K562 (cell line): Measurements from ENCODE around the gene RAMACL. TPM values are rescaled to one million over a fixed set of nuclear protein-coding genes. Genes with fewer than 3 reads are reported as not detected.

Experiments used
- ATAC-seq: fragments of 200-7000 bp; cut with Tn5 transposase; 3 replicates; pipeline ENCODE4 v1.9.1; 2020; ENCODE audit warnings: moderate library complexity
- BruUV-seq: library from RNA; stranded (reverse); fragments of 400-500 nt; replicated peaks from 2 replicates; lab custom pipeline; 2021; lab: Mats Ljungman, UMichigan
- CTCF ChIA-PET: fragments of 300-600 bp; formaldehyde crosslinking; extraction: SDS; loops from one replicate; lab custom pipeline; 2021; ENCODE audit warnings: low intra/inter-chr PET ratio; lab: Yijun Ruan, JAX
- POLR2A ChIA-PET: fragments of 300-600, 350-650 bp; sonication (Branson Sonifier 250); formaldehyde crosslinking; extraction: SDS; loops from one replicate; lab custom pipeline; 2021; ENCODE audit warnings: antibody characterized with exemption, inconsistent platforms; lab: Yijun Ruan, JAX
- DNase-seq, 4 experiments: peaks; one replicate each; pipeline versions ENCODE4 v3.0.0 to v3.0.0-alpha.2; 2011 to 2018; ENCODE audit warnings: low spot score in 3 of 4, mixed read lengths in 3 of 4; ENCODE audit errors: extremely low read depth in 1 of 4
- FAIRE-seq: peaks from 2 replicates; lab custom pipeline; 2011; peaks lifted over from hg19 to GRCh38; lab: Jason Lieb, UNC
- H2AFZ ChIP-seq: 2 replicates; pipeline ENCODE4 v1.6.0; 2011; ENCODE audit warnings: low read depth, low read length, control low read depth, inconsistent platforms
- H3K27ac ChIP-seq: fragments of 200-600 bp; 3 replicates; pipeline ENCODE4 v1.8.0; 2011; ENCODE audit warnings: low read depth, mild to moderate bottlenecking, control low read depth, inconsistent platforms, low read length, moderate library complexity, mixed read lengths; ENCODE audit errors: extremely low read depth
- H3K27me3 ChIP-seq, 2 experiments: fragments of 300-600 bp in 1 of 2; 2 replicates in 1 of 2; 3 replicates in 1 of 2; pipeline versions ENCODE4 v1.6.0 to v1.8.0; 2011; ENCODE audit warnings: inconsistent platforms in 2 of 2, low read length in 2 of 2, mild to moderate bottlenecking in 1 of 2, mixed read lengths in 1 of 2, moderate library complexity in 1 of 2; ENCODE audit not compliant: control insufficient read depth in 2 of 2, insufficient read depth in 2 of 2
- H3K36me3 ChIP-seq: fragments of 300-600 bp; 3 replicates; pipeline ENCODE4 v1.8.0; 2011; ENCODE audit warnings: mild to moderate bottlenecking, low read length, inconsistent platforms; ENCODE audit not compliant: control insufficient read depth, insufficient read depth
- H3K4me1 ChIP-seq, 2 experiments: fragments of 200-600 bp in 1 of 2; replicated peaks in 1 of 2; 2 replicates in 1 of 2; 3 replicates in 1 of 2; pipeline versions ENCODE4 v1.5.1 to v1.8.0; 2011; ENCODE audit warnings: inconsistent platforms in 2 of 2, low read length in 2 of 2, mild to moderate bottlenecking in 1 of 2, mixed read lengths in 1 of 2, moderate library complexity in 1 of 2; ENCODE audit not compliant: control insufficient read depth in 2 of 2, insufficient read depth in 2 of 2
- H3K4me2 ChIP-seq: 2 replicates; pipeline ENCODE4 v1.6.1; 2011; ENCODE audit warnings: low read length, control low read depth, inconsistent platforms, mixed read lengths; ENCODE audit not compliant: insufficient read depth
- H3K4me3 ChIP-seq: fragments of 200-600 bp; sonication (generic), shearing (Covaris generic); 2 replicates; pipeline ENCODE4 v1.5.1; 2016; ENCODE audit warnings: control low read depth, inconsistent platforms
- H3K79me2 ChIP-seq: fragments of 200-600 bp; 3 replicates; pipeline ENCODE4 v1.8.0; 2011; ENCODE audit warnings: low read length, inconsistent platforms; ENCODE audit not compliant: control insufficient read depth, insufficient read depth
- H3K9ac ChIP-seq, 2 experiments: 2 replicates each; pipeline versions ENCODE4 v1.6.0 to v1.6.1; 2011; ENCODE audit warnings: low read depth in 2 of 2, low read length in 2 of 2, control low read depth in 1 of 2, inconsistent platforms in 1 of 2, mild to moderate bottlenecking in 1 of 2, mixed read lengths in 1 of 2; ENCODE audit not compliant: insufficient read depth in 1 of 2
- H3K9me1 ChIP-seq: one replicate; pipeline ENCODE4 v1.6.0; 2011; ENCODE audit warnings: inconsistent platforms, mild to moderate bottlenecking, low read length, moderate library complexity; ENCODE audit not compliant: control insufficient read depth, insufficient read depth
- H3K9me3 ChIP-seq: replicated peaks from 2 replicates; pipeline ENCODE4 v1.5.1; 2011; ENCODE audit warnings: low read depth, low read length, inconsistent platforms; ENCODE audit not compliant: control insufficient read depth, insufficient read depth
- H4K20me1 ChIP-seq: replicated peaks from 2 replicates; pipeline ENCODE4 v1.6.1; 2011; ENCODE audit warnings: low read length, inconsistent platforms, mixed read lengths; ENCODE audit not compliant: control insufficient read depth, insufficient read depth
- CBX8 ChIP-seq: fragments of 200-600 bp; sonication (generic); IDR thresholded peaks from 2 replicates; pipeline ENCODE4 v1.6.1; 2012; ENCODE audit warnings: borderline replicate concordance, mixed run types, low read depth, mild to moderate bottlenecking, moderate library complexity, mixed read lengths, low read length, control low read depth, inconsistent platforms; ENCODE audit not compliant: poor library complexity, severe bottlenecking; ENCODE audit errors: extremely low read depth
- ELK3 ChIP-seq: fragments of 450-650 bp; formaldehyde crosslinking; IDR thresholded peaks from 2 replicates; pipeline ENCODE4 v1.4.0; 2020; ENCODE audit warnings: mild to moderate bottlenecking
- GTF2F1 ChIP-seq: IDR thresholded peaks from 2 replicates; pipeline ENCODE4 v1.6.1; 2011; ENCODE audit warnings: low read depth, low read length, improper control_type of control experiment
- MTA2 ChIP-seq: fragments of 450-650 bp; IDR thresholded peaks from 2 replicates; pipeline ENCODE4 v1.6.1; 2016; ENCODE audit warnings: low read depth
- PCBP1 ChIP-seq: fragments of 200-400 bp; formaldehyde crosslinking; IDR thresholded peaks from 2 replicates; pipeline ENCODE4 v1.6.1; 2018; ENCODE audit warnings: mild to moderate bottlenecking, low read depth, low read length; ENCODE audit not compliant: poor library complexity, severe bottlenecking
- PCBP2 ChIP-seq: fragments of 200-400 bp; formaldehyde crosslinking; IDR thresholded peaks from 2 replicates; pipeline ENCODE4 v1.6.1; 2018; ENCODE audit warnings: low read length, low read depth, mild to moderate bottlenecking, moderate library complexity; ENCODE audit not compliant: poor library complexity, severe bottlenecking
- PHF21A ChIP-seq: fragments of 450-650 bp; IDR thresholded peaks from 2 replicates; pipeline ENCODE4 v1.6.1; 2017; ENCODE audit warnings: low read depth, borderline replicate concordance
- PHF8 ChIP-seq: fragments of 200-600 bp; sonication (generic); IDR thresholded peaks from 2 replicates; pipeline ENCODE4 v1.6.1; 2012; ENCODE audit warnings: mixed run types, mild to moderate bottlenecking, inconsistent platforms, low read length, moderate library complexity, borderline replicate concordance
- PML ChIP-seq: IDR thresholded peaks from 2 replicates; pipeline ENCODE4 v1.6.1; 2012; ENCODE audit warnings: low read length, inconsistent platforms
- PREB ChIP-seq: sonication (generic); formaldehyde crosslinking; IDR thresholded peaks from 2 replicates; pipeline ENCODE4 v1.8.1; 2023; ENCODE audit warnings: mild to moderate bottlenecking, missing genetic modification reagents
- SAP30 ChIP-seq: fragments of 200-600 bp; sonication (generic); IDR thresholded peaks from 2 replicates; pipeline ENCODE4 v1.6.1; 2012; ENCODE audit warnings: borderline replicate concordance, low read depth, mild to moderate bottlenecking, moderate library complexity, low read length, control low read depth, inconsistent platforms; ENCODE audit not compliant: insufficient read depth, poor library complexity, severe bottlenecking
- SIRT6 ChIP-seq: IDR thresholded peaks from one replicate; pipeline ENCODE4 v1.6.1; 2012; ENCODE audit warnings: low read depth, mild to moderate bottlenecking, control low read depth, inconsistent platforms, low read length, moderate library complexity
- TCF3 ChIP-seq: sonication (generic); formaldehyde crosslinking; IDR thresholded peaks from 2 replicates; pipeline ENCODE4 v1.4.0; 2020; ENCODE audit warnings: mild to moderate bottlenecking, missing genetic modification reagents
- TFE3 ChIP-seq: fragments of 450-650 bp; formaldehyde crosslinking; IDR thresholded peaks from 2 replicates; pipeline ENCODE4 v1.4.0; 2020; ENCODE audit warnings: mild to moderate bottlenecking, mixed read lengths
- USF2 ChIP-seq: sonication (generic); formaldehyde crosslinking; IDR thresholded peaks from 2 replicates; pipeline ENCODE4 v1.5.0; 2020; ENCODE audit warnings: missing genetic modification reagents
- WGBS: fragments of 100-300 bp; shearing (Covaris generic); methylation state at CpG from one replicate; pipeline ENCODE4 v1.1.6; 2016; ENCODE audit warnings: low coverage, mixed read lengths; ENCODE audit not compliant: insufficient coverage; ENCODE audit errors: missing lambda C conversion rate; 5-methylcytosine and 5-hydroxymethylcytosine counted together
- in situ Hi-C: fragments of 300-500 bp; cut with MboI; formaldehyde crosslinking; loops from 4 replicates; pipeline ENCODE4 v1.15.0; 2018; ENCODE audit warnings: inconsistent platforms, mixed read lengths
- intact Hi-C: fragments of 100-400 bp; cut with micrococcal nuclease; formaldehyde crosslinking; loops from 2 replicates; pipeline ENCODE4 v1.14.2; 2022
- polyA plus RNA-seq, 8 experiments: library from polyadenylated mRNA; depleted of rRNA in 4 of 8; stranded (reverse) in 5 of 8; unstranded in 3 of 8; fragments of >200 nt; fragmentation: Nextera tagmentation in 2 of 8; fragmentation: Illumina TruSeq in 1 of 8; extraction: Ambion mirVana in 2 of 8; extraction: Trizol in 1 of 8; gene quantifications; 2 replicates each; pipeline versions ENCODE4 v1.2.1 to v1.2.3, GENCODE V29; 2011 to 2014; ENCODE audit warnings: inconsistent platforms in 1 of 8, missing spikeins in 1 of 8
- total RNA-seq, 7 experiments: library from RNA; depleted of rRNA in 6 of 7; stranded (reverse); fragments of >200 nt in 6 of 7; fragmentation: Illumina TruSeq in 2 of 7; extraction: Trizol in 2 of 7; gene quantifications; 2 replicates each; pipeline versions ENCODE4 v1.2.1 to v1.2.3, GENCODE V29; 2011 to 2021; ENCODE audit warnings: low replicate concordance in 1 of 7

RAMACL gene
- total and polyA plus RNA-seq, 9 of the 15 experiments (the other 6 are each of a cell fraction or from before 2014, with no cell fraction given), result 0.11 to 1.7 (median 0.41) TPM; not detected in 1

GRCh38 chr6:166595061-166595780 is 8.7 kb upstream of the RAMACL start:
- Histone ChIP-seq H3K4me3 (no peak overlapping the region), H3K9me1 (no peaks in the 10 kb centered on the region), H3K79me2 (no peaks in the 10 kb centered on the region), H3K4me1 (no peaks in the 10 kb centered on the region), H3K9me3 (no peaks in the 10 kb centered on the region), H3K27me3 (peaks cover 15 to 40% of the 10 kb centered on the region in 2 experiments), H3K9ac (no peak overlapping the region), H3K27ac (no peak overlapping the region), H2AFZ (no peak overlapping the region), H3K36me3 (no peaks in the 10 kb centered on the region), H4K20me1 (peaks cover 5% of the 10 kb centered on the region; the same call in 1 of the 2 replicates), H3K4me2 (no peak overlapping the region)
- ATAC-seq (no peak), DNase-seq (no peak), FAIRE-seq (no peak)
- no TSS peak for BruUV-seq
- no peak for TF ChIP-seq TFE3 (CRISPR knock-in tag)
- no peak for TF ChIP-seq SIRT6
- TF ChIP-seq PCBP1, result no peak
- no peak for TF ChIP-seq MTA2
- TF ChIP-seq TCF3 (CRISPR knock-in tag), result no peak
- no peak for TF ChIP-seq PHF21A
- no peak for TF ChIP-seq PML
- TF ChIP-seq SAP30, result no peak
- no peak for TF ChIP-seq CBX8
- no peak for TF ChIP-seq PHF8
- no peak for TF ChIP-seq PCBP2
- no peak for TF ChIP-seq ELK3 (CRISPR knock-in tag)
- no peak for TF ChIP-seq GTF2F1
- no peak for TF ChIP-seq PREB (CRISPR knock-in tag)
- no peak for TF ChIP-seq USF2 (CRISPR knock-in tag)
- in situ Hi-C loops, result no loop called here
- intact Hi-C loops, result no loop called here
- POLR2A ChIA-PET, result interaction anchor here (1.0 kb wide), 2 partner anchors 11 to 23 kb away, joined by 3 to 4 read pairs; no protein-coding TSS in a partner anchor
- WGBS, result 6% methylated on average over 10 of the region's 13 CpGs
- CTCF ChIA-PET, result no interaction called here
